Immature natural killer cell (primary cell): Measurements from ENCODE around the gene ANAPC13. TPM values are rescaled to one million over a fixed set of nuclear protein-coding genes. Genes with fewer than 3 reads are reported as not detected.

Experiments used
- DNase-seq, 3 donors: peaks; one replicate each; pipeline ENCODE4 v3.0.0; 2022; ENCODE audit warnings: mixed read lengths in 1 of 3
- H3K27ac Mint-ChIP-seq, 6 donors: one replicate each; pipeline ENCODE4 v1.8.0; 2020; ENCODE audit warnings: mixed read lengths in 6 of 6, mild to moderate bottlenecking in 5 of 6, inconsistent platforms in 4 of 6, moderate library complexity in 3 of 6
- H3K27me3 Mint-ChIP-seq, 3 donors: one replicate each; pipeline ENCODE4 v1.8.0; 2020 to 2021; ENCODE audit warnings: low read depth in 3 of 3, mild to moderate bottlenecking in 3 of 3, mixed read lengths in 3 of 3, moderate library complexity in 3 of 3, inconsistent platforms in 1 of 3
- H3K36me3 Mint-ChIP-seq, 3 donors: one replicate each; pipeline ENCODE4 v1.8.0; 2020; ENCODE audit warnings: mixed read lengths in 3 of 3, inconsistent platforms in 2 of 3, mild to moderate bottlenecking in 2 of 3
- H3K4me1 Mint-ChIP-seq, 2 donors: one replicate each; pipeline ENCODE4 v1.8.0; 2020; ENCODE audit warnings: inconsistent platforms in 2 of 2, mild to moderate bottlenecking in 2 of 2, mixed read lengths in 2 of 2, moderate library complexity in 1 of 2
- H3K4me3 Mint-ChIP-seq, 5 donors: one replicate each; pipeline ENCODE4 v1.8.0; 2020; ENCODE audit warnings: mild to moderate bottlenecking in 5 of 5, mixed read lengths in 5 of 5, inconsistent platforms in 3 of 5, moderate library complexity in 3 of 5
- H3K9me3 Mint-ChIP-seq, 6 donors: one replicate each; pipeline ENCODE4 v1.8.0; 2020; ENCODE audit warnings: mild to moderate bottlenecking in 6 of 6, mixed read lengths in 6 of 6, inconsistent platforms in 4 of 6, moderate library complexity in 3 of 6
- polyA plus RNA-seq, 3 donors: library from polyadenylated mRNA; unstranded; fragments of 300-500 nt; fragmentation: Illumina TruSeq; gene quantifications; one replicate each; pipeline ENCODE4 v1.2.3, GENCODE V29; 2021

The ANAPC13 gene
- polyA plus RNA-seq, 3 donors from 2014 or later, result 43.6 to 64.4 (median 58.4) TPM

GRCh38 chr3:134430950-134431445 lies 54.8 kb downstream of the ANAPC13 start:
- Mint-ChIP-seq H3K27me3 (peaks cover 0 to 6% (median 4%) of the 10 kb centered on the region in 3 donors), H3K9me3 (no peaks in the 10 kb centered on the region), H3K4me3 (no peak overlapping the region), H3K27ac (no peak overlapping the region), H3K4me1 (no peaks in the 10 kb centered on the region), H3K36me3 (no peaks in the 10 kb centered on the region)
- no peak for DNase-seq

GRCh38 chr3:134430174-134430573 lies 55.6 kb downstream of the ANAPC13 start:
- Mint-ChIP-seq H3K4me3 (no peak overlapping the region), H3K27me3 (peaks cover 0 to 6% (median 4%) of the 10 kb centered on the region in 3 donors), H3K36me3 (no peaks in the 10 kb centered on the region), H3K4me1 (no peaks in the 10 kb centered on the region), H3K9me3 (no peaks in the 10 kb centered on the region), H3K27ac (no peak overlapping the region)
- no peak for DNase-seq

- Mint-ChIP-seq H3K4me1 (no peaks in the 10 kb centered on the region), H3K9me3 (no peaks in the 10 kb centered on the region), H3K27me3 (peaks cover 0 to 10% (median 4%) of the 10 kb centered on the region in 3 donors), H3K4me3 (no peak overlapping the region), H3K27ac (no peak overlapping the region), H3K36me3 (no peaks in the 10 kb centered on the region)
- DNase-seq, result no peak
Measured at GRCh38 chr3:134428401-134428800, 57.4 kb downstream of the ANAPC13 start.

Other genes starting within 250 kb of the ANAPC13 start
- 10 to 100 TPM in 1 of 3 donors, 1 to 10 TPM in 2; 2.2 to 12.7 (median 6.5) TPM for gene RYK, start 235.1 kb downstream of the ANAPC13 start, polyA plus RNA-seq
- gene AMOTL2, start 111.5 kb downstream of the ANAPC13 start, polyA plus RNA-seq, result not detected
- 10 to 100 TPM in 2 of 3 donors, 1 to 10 TPM in 1; 6.3 to 17.6 (median 10.8) TPM for gene CEP63, start 72 bp upstream of the ANAPC13 start, polyA plus RNA-seq
- not detected for gene KY, start 165.0 kb upstream of the ANAPC13 start, polyA plus RNA-seq